Fibroblast of lung (primary cell): ENCODE results near the gene COMP.

Source experiments
- EZH2 ChIP-seq: IDR thresholded peaks from 2 replicates; pipeline ENCODE4 v1.5.1; 2012; ENCODE audit warnings: low read length, control low read depth, mild to moderate bottlenecking; ENCODE audit errors: missing control alignments
- TF ChIP-seq, protein P1 (sequence below), 2 donors: IDR thresholded peaks in 1 of 2; conservative IDR thresholded peaks in 1 of 2; 1 replicate in 1 of 2; 2 replicates in 1 of 2; pipeline ENCODE4 v1.5.1; 2011 to 2012; ENCODE audit warnings: low read length in 2 of 2, control low read depth in 1 of 2, inconsistent platforms in 1 of 2, low read depth in 1 of 2, mild to moderate bottlenecking in 1 of 2

DNA sequence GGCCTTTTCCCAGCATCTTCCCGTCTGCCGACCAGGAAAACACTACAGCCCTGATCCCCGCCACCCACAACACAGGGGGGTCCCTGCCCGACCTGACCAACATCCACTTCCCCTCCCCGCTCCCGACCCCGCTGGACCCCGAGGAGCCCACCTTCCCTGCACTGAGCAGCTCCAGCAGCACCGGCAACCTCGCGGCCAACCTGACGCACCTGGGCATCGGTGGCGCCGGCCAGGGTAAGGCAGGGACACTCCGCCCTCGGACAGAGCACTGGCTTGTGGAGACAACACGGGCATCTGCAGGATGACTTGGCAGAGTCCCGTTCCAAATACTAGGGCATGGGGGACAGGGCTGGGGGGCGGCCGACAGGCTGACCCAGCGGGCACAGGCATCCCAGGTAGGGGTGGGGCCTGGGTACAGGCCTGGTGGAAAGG, 31.1 kb downstream of the COMP start:
- TF ChIP-seq, protein P1, sequence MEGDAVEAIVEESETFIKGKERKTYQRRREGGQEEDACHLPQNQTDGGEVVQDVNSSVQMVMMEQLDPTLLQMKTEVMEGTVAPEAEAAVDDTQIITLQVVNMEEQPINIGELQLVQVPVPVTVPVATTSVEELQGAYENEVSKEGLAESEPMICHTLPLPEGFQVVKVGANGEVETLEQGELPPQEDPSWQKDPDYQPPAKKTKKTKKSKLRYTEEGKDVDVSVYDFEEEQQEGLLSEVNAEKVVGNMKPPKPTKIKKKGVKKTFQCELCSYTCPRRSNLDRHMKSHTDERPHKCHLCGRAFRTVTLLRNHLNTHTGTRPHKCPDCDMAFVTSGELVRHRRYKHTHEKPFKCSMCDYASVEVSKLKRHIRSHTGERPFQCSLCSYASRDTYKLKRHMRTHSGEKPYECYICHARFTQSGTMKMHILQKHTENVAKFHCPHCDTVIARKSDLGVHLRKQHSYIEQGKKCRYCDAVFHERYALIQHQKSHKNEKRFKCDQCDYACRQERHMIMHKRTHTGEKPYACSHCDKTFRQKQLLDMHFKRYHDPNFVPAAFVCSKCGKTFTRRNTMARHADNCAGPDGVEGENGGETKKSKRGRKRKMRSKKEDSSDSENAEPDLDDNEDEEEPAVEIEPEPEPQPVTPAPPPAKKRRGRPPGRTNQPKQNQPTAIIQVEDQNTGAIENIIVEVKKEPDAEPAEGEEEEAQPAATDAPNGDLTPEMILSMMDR (conservative IDR thresholded peaks at IDR 0.05 in 1 of 2, IDR thresholded peaks at IDR 0.05 in 1 of 2; ENCODE audit: low read depth in 1 of 2, low read length in 2 of 2): no peak
- TF ChIP-seq EZH2: no peak
